Measurements from ENCODE around the gene CACNA1C.

The CACNA1C gene

DNA sequence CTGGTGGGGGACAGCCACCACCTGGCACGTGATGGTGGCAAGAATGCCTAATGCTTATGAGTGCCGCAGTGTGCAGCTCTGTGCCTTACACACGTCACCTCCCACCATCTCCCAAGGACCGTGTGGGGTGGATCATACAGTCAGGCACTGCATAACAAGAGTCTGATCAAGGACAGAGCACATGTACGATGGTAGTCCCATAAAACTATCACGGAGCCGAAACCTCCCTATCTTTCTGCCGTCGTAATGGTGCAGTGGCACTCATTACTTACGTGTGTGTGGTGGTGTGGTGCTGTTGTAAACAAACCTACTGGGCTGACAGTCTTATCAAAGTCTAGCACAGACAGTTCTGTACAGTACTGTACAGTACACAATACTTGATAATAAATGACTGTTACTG is 89.3 kb downstream of the CACNA1C start:
- Histone ChIP-seq H3K4me3 (ENCODE audit: low read depth, low read length) (no peak overlapping the region), H3K27ac (no peak overlapping the region)
- no peak for DNase-seq

DNA sequence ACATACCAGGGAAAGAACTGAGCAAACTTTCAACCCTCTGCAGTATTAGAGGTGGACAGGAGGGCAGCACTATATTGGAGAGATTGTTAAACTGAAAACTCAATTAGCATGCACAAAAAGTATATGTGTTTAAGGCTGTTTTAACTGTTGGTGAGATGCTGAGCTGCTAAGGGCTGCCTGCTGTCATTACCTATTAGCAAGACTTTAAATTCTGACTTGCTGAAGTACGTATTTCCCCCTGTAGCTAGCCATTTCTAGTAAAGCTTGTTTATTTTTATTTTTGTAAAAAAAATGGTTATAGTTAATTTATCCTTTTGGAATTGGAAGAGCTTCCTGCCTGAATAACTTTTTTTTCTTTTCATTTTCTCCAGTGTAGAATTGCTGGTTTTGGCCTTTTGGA is 92.2 kb downstream of the CACNA1C start:
- Histone ChIP-seq H3K36me3 (no peaks in the 10 kb centered on the region), H3K27me3 (ENCODE audit: insufficient read depth, low read depth, severe bottlenecking) (no peaks in the 10 kb centered on the region), H3K27ac (peak overlapping the region; percentile 72), H3K9me3 (ENCODE audit: severe bottlenecking) (peaks cover 5% of the 10 kb centered on the region), H3K4me3 (ENCODE audit: low read depth, low read length) (no peak overlapping the region)
- no peak for DNase-seq
- TF ChIP-seq, protein P1, sequence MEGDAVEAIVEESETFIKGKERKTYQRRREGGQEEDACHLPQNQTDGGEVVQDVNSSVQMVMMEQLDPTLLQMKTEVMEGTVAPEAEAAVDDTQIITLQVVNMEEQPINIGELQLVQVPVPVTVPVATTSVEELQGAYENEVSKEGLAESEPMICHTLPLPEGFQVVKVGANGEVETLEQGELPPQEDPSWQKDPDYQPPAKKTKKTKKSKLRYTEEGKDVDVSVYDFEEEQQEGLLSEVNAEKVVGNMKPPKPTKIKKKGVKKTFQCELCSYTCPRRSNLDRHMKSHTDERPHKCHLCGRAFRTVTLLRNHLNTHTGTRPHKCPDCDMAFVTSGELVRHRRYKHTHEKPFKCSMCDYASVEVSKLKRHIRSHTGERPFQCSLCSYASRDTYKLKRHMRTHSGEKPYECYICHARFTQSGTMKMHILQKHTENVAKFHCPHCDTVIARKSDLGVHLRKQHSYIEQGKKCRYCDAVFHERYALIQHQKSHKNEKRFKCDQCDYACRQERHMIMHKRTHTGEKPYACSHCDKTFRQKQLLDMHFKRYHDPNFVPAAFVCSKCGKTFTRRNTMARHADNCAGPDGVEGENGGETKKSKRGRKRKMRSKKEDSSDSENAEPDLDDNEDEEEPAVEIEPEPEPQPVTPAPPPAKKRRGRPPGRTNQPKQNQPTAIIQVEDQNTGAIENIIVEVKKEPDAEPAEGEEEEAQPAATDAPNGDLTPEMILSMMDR (IDR thresholded peaks at IDR 0.05; ENCODE audit: low read depth, low read length) = no peak

More for the DNA sequence above, 89.3 kb downstream of the CACNA1C start:
- no peaks in the 10 kb centered on the region for H3K27me3 ChIP-seq (ENCODE audit: insufficient read depth, low read depth, severe bottlenecking)
- no peaks in the 10 kb centered on the region for H3K36me3 ChIP-seq
- H3K9me3 ChIP-seq (ENCODE audit: severe bottlenecking) = peaks cover 5% of the 10 kb centered on the region
- TF ChIP-seq, protein P1 (IDR thresholded peaks at IDR 0.05; ENCODE audit: low read depth, low read length) = no peak

DNA sequence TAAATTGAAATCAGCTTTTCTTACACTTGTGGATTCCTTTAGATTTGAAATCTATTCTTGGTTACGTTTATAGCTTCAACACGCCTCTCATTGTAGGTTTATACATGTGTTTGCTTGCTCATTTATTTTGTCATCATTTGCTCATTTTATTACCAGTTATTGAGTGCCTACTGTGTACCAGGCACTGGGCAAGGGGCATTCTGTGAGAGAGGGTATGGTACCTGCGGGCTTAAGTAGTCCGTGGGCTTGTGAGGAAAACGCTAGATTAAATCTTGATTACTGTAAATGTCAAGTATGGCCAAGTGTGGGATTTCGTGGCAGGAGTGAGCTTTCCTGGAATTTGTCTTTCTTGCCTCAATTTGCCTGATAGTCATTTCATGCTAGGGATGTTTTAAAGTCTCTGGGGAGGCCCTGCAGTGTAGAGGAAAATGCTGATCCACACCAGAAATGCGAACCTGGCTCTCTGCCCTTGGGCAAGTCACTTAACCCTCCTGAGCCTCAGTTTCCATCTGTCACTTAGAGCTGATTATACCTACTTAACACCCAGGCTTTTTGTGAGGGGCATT is 92.7 kb downstream of the CACNA1C start:
- no peaks in the 10 kb centered on the region for H3K27me3 ChIP-seq (ENCODE audit: insufficient read depth, low read depth, severe bottlenecking)
- peak overlapping the region; percentile 72 for H3K27ac ChIP-seq
- H3K4me3 ChIP-seq (ENCODE audit: low read depth, low read length) = peak overlapping the region; percentile 3; the same call in 1 of the 2 replicates
- peaks cover 5% of the 10 kb centered on the region for H3K9me3 ChIP-seq (ENCODE audit: severe bottlenecking)
- TF ChIP-seq, protein P1 (IDR thresholded peaks at IDR 0.05; ENCODE audit: low read depth, low read length) = no peak
- no peaks in the 10 kb centered on the region for H3K36me3 ChIP-seq
- DNase-seq = peak; percentile 57

DNA sequence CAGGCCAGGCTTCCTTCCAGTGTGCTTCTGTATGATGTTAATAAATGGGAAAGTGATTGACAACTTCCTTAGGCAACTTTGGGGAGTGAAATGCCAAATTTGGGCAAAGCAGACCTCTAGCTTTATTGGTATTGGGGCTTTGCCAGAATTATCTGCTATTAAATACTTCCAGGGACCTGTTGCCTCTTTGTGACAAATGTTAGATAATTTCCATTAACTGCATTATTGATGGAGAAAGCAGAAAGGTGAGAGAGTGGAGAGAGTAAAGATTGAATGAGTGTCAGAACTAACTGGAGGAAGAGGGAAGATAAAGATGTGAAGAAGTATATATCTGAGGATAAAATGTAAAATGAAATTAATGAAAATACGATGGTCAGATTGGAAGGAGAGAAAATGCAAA is 94.5 kb downstream of the CACNA1C start:
- H3K4me3 ChIP-seq (ENCODE audit: low read depth, low read length) = no peak overlapping the region
- H3K27ac ChIP-seq = peak overlapping the region; percentile 72
- no peak for DNase-seq
- TF ChIP-seq, protein P1 (IDR thresholded peaks at IDR 0.05; ENCODE audit: low read depth, low read length) = no peak
- H3K36me3 ChIP-seq = no peaks in the 10 kb centered on the region
- no peaks in the 10 kb centered on the region for H3K27me3 ChIP-seq (ENCODE audit: insufficient read depth, low read depth, severe bottlenecking)
- H3K9me3 ChIP-seq (ENCODE audit: severe bottlenecking) = peaks cover 4% of the 10 kb centered on the region

DNA sequence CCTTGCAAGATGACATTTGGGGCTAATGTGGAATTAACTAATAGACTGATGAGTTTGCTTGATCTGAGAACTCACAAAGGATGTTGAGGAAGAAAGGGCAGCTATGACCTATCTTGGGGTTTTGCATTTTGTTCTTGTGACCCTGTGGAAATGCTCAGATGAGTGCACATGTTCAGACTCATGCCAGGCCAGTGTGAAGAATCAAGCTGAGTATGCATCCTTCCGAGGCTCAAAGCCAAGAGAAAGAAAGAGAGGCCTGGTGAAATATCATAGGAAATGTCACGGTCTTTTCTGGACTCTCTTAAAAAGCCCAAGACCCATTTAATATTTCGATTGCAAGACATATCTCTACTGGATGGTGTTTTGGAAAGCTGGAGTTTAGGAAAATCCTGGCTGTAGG is 96.3 kb downstream of the CACNA1C start:
- H3K27ac ChIP-seq = no peak overlapping the region
- no peak for DNase-seq
- no peaks in the 10 kb centered on the region for H3K9me3 ChIP-seq (ENCODE audit: severe bottlenecking)
- TF ChIP-seq, protein P1 (IDR thresholded peaks at IDR 0.05; ENCODE audit: low read depth, low read length) = no peak
- no peaks in the 10 kb centered on the region for H3K36me3 ChIP-seq
- no peak overlapping the region for H3K4me3 ChIP-seq (ENCODE audit: low read depth, low read length)
- H3K27me3 ChIP-seq (ENCODE audit: insufficient read depth, low read depth, severe bottlenecking) = no peaks in the 10 kb centered on the region

DNA sequence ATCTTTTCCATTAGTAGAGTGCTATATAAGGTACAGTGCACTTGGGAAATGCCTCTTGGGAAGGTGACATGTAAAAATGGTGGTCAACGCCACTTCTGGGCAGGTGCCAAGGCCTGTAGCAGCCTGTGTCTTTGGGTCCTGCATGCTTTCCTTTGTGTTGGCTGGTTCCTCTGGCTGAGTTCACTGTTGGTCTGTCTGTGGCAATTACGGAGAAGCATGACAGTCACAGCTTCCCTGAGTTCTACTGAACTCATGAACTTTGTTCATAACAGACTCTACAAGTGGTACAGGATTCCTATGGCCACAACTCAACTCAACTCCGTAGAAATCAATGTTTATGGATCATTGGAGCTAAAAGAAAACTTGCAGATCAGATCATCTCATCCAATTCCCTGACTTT is 98.0 kb downstream of the CACNA1C start:
- Histone ChIP-seq H3K27ac (no peak overlapping the region), H3K36me3 (no peaks in the 10 kb centered on the region), H3K9me3 (ENCODE audit: severe bottlenecking) (no peaks in the 10 kb centered on the region), H3K27me3 (ENCODE audit: insufficient read depth, low read depth, severe bottlenecking) (no peaks in the 10 kb centered on the region), H3K4me3 (ENCODE audit: low read depth, low read length) (no peak overlapping the region)
- no peak for DNase-seq
- TF ChIP-seq, protein P1 (IDR thresholded peaks at IDR 0.05; ENCODE audit: low read depth, low read length) = no peak
